Ovary (tissue), 9 donors: ENCODE measurements around the gene WDR91. TPM values are rescaled to one million over a fixed set of nuclear protein-coding genes. Genes with fewer than 3 reads are reported as not detected.
A peak's percentile ranks its signal among the peaks of the same experiment; 100 is the strongest.

Experiments
- DNase-seq, 5 donors: peaks; one replicate each; pipeline ENCODE4 v3.0.0-alpha.2; 2019 to 2020
- H3K27ac ChIP-seq, 2 donors: fragments of 200-600 bp; one replicate each; pipeline versions ENCODE4 v1.5.1 to v1.8.0; 2019 to 2022
- H3K27me3 ChIP-seq: fragments of 200-600 bp; one replicate; pipeline ENCODE4 v1.8.0; 2022
- H3K36me3 ChIP-seq: fragments of 200-600 bp; sonication (generic); one replicate; pipeline ENCODE4 v1.5.1; 2019
- H3K4me1 ChIP-seq: one replicate; pipeline ENCODE4 v1.8.1; 2013; ENCODE audit warnings: mild to moderate bottlenecking, moderate library complexity; ENCODE audit not compliant: insufficient read depth
- H3K4me3 ChIP-seq: fragments of 200-600 bp; sonication (generic); one replicate; pipeline ENCODE4 v1.5.1; 2017
- H3K9me3 ChIP-seq, 2 donors: fragments of 200-600 bp in 1 of 2; sonication (generic) in 1 of 2; one replicate each; pipeline versions ENCODE4 v1.5.1 to v1.8.1; 2013 to 2019; ENCODE audit warnings: mild to moderate bottlenecking in 1 of 2, moderate library complexity in 1 of 2
- CTCF ChIP-seq, 3 donors: fragments of 450-650 bp in 2 of 3; fragments of 200-600 bp in 1 of 3; IDR thresholded peaks; one replicate each; pipeline versions ENCODE4 v1.5.1 to v1.8.0; 2016 to 2022; ENCODE audit warnings: antibody characterized with exemption in 3 of 3, mild to moderate bottlenecking in 1 of 3
- EP300 ChIP-seq: sonication (generic); formaldehyde crosslinking; IDR thresholded peaks from one replicate; pipeline ENCODE4 v1.6.1; 2017; ENCODE audit warnings: antibody characterized with exemption
- POLR2A ChIP-seq: fragments of 450-650 bp; IDR thresholded peaks from one replicate; pipeline ENCODE4 v1.6.1; 2017; ENCODE audit warnings: antibody characterized with exemption, mild to moderate bottlenecking, moderate library complexity
- whole genome bisulfite sequencing, 3 donors: extraction: QIAGEN DNeasy Blood & Tissue Kit in 1 of 3; methylation state at CpG; one replicate each; pipeline versions ENCODE4 v1.1.5 to v1.1.7; 2013 to 2017; 5-methylcytosine and 5-hydroxymethylcytosine counted together
- intact Hi-C, 4 donors: fragments of 100-400 bp; cut with DNase I; formaldehyde crosslinking; loops; one replicate each; pipeline versions ENCODE4 v1.11.0 to v1.15.1; 2022 to 2023
- polyA plus RNA-seq, 2 donors: library from polyadenylated mRNA; stranded (reverse); fragments of 200-250 nt in 1 of 2; fragments of 350-450 nt in 1 of 2; fragmentation: Illumina TruSeq in 1 of 2; extraction: RNeasy Lipid Tissue Mini Kit (QIAGEN cat#74804) in 1 of 2; gene quantifications; one replicate each; pipeline ENCODE4 v1.2.3, GENCODE V29; 2013 to 2014
- total RNA-seq, 7 donors: library from RNA; depleted of rRNA in 2 of 7; stranded (reverse); fragments of >200 nt in 2 of 7; fragmentation: NEBNext Ultra II Directional in 3 of 7; extraction: Animal tissue kit (Norgen Biotek cat#: 25700) in 3 of 7; gene quantifications; one replicate each; pipeline versions ENCODE4 v1.1.0 to v1.2.4, GENCODE V29; 2016 to 2023
- donor health status: DM: no; HTN: no; CAD: no; lungs with moderate emphysema.
- donor health status: DM: no; HTN: no; CAD: no.
- donor health status: Bipolar disorder and iron deficiency.
- donor health status: DM: yes; HTN: yes; CAD: no.
- donor health status: DM: no; HTN: no; CAD: no.
- donor health status: DM: yes; HTN: yes; CAD: no.

WDR91 gene
- total and polyA plus RNA-seq, 9 donors = 12.6 to 56.3 (median 32.2) TPM

- Histone ChIP-seq H3K4me1 (peaks cover 6% of the 10 kb centered on the region), H3K4me3 (no peak overlapping the region), H3K27me3 (no peaks in the 10 kb centered on the region), H3K9me3 (no peaks in the 10 kb centered on the region), H3K27ac (peak overlapping the region in 1 of 2 donors; percentile 0), H3K36me3 (no peaks in the 10 kb centered on the region)
- DNase-seq = no peak
- WGBS, 3 donors = 73 to 76% (median 75%) methylated on average over 5 of the region's 5 CpGs
- intact Hi-C loops = loop anchor here in 3 of 4 donors (10.0 kb wide), 4 partner anchors 165 to 475 kb away; partner anchors contain the start of gene AGBL3 (in 1 of the 3)
- no peak for TF ChIP-seq POLR2A
- no peak for TF ChIP-seq EP300
- no peak for TF ChIP-seq CTCF (IDR thresholded peaks at IDR 0.05)
These were observed 51.0 kb downstream of the WDR91 start for GRCh38 chr7:135160098-135160857.

GRCh38 chr7:135159359-135160085 is 51.8 kb downstream of the WDR91 start:
- Histone ChIP-seq H3K27ac (no peak overlapping the region), H3K9me3 (no peaks in the 10 kb centered on the region), H3K4me3 (no peak overlapping the region), H3K36me3 (no peaks in the 10 kb centered on the region), H3K27me3 (no peaks in the 10 kb centered on the region), H3K4me1 (peaks cover 6% of the 10 kb centered on the region)
- DNase-seq = no peak
- TF ChIP-seq POLR2A = no peak
- no peak for TF ChIP-seq EP300
- TF ChIP-seq CTCF (IDR thresholded peaks at IDR 0.05) = no peak
- intact Hi-C loops = loop anchor here in 3 of 4 donors (10.0 kb wide), 4 partner anchors 165 to 475 kb away; partner anchors contain the start of gene AGBL3 (in 1 of the 3)
- 86 to 98% (median 92%) methylated on average over 2 of the region's 2 CpGs for WGBS, 3 donors

DNA sequence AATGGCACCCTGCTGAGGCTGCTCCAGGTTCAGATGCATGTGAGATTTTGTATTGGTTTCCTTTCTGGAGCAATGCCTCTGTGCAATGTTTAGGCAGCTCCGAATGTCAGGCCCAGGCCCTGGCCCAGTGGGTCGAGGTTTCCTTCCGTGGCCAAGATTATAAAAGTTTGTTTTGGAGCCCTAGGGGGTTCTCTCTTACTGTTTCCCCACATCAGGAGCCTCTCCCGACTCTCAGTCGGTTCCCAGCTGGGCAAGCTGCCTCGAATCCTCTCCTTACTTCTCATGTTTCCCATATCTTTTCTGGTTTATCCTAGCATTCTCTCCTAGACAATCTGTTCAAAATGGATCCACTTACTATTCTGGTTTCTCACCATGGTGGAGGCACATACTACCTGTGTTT is 52.5 kb downstream of the WDR91 start:
- WGBS, 3 donors = 67 to 89% (median 75%) methylated on average over 6 of the region's 6 CpGs
- Histone ChIP-seq H3K36me3 (no peaks in the 10 kb centered on the region), H3K9me3 (no peaks in the 10 kb centered on the region), H3K27me3 (no peaks in the 10 kb centered on the region), H3K27ac (no peak overlapping the region), H3K4me1 (peaks cover 6% of the 10 kb centered on the region), H3K4me3 (no peak overlapping the region)
- no peak for DNase-seq
- TF ChIP-seq POLR2A = no peak
- TF ChIP-seq CTCF (IDR thresholded peaks at IDR 0.05) = no peak
- no peak for TF ChIP-seq EP300
- intact Hi-C loops = no loop called here

GRCh38 chr7:135158141-135158655 is 53.1 kb downstream of the WDR91 start:
- intact Hi-C loops = no loop called here
- Histone ChIP-seq H3K4me1 (peaks cover 6% of the 10 kb centered on the region), H3K36me3 (no peaks in the 10 kb centered on the region), H3K27ac (no peak overlapping the region), H3K4me3 (no peak overlapping the region), H3K27me3 (no peaks in the 10 kb centered on the region), H3K9me3 (no peaks in the 10 kb centered on the region)
- 93 to 100% (median 94%) methylated on average over 1 of the region's 1 CpG for WGBS, 3 donors
- no peak for DNase-seq
- no peak for TF ChIP-seq POLR2A
- TF ChIP-seq EP300 = no peak
- TF ChIP-seq CTCF (IDR thresholded peaks at IDR 0.05) = no peak
